Subcutaneous abdominal adipose tissue (tissue), 5 donors: ENCODE data around the gene IREB2.

ENCODE experiments used
- H3K27ac ChIP-seq: one replicate; pipeline ENCODE4 v1.7.0; 2013; ENCODE audit warnings: low read depth, mild to moderate bottlenecking, inconsistent platforms, low read length, moderate library complexity
- H3K27me3 ChIP-seq, 5 donors: one replicate each; pipeline ENCODE4 v1.7.0; 2013; ENCODE audit warnings: low read length in 5 of 5, inconsistent platforms in 1 of 5; ENCODE audit not compliant: control insufficient read depth in 5 of 5, insufficient read depth in 4 of 5
- H3K36me3 ChIP-seq, 5 donors: one replicate each; pipeline ENCODE4 v1.7.0; 2013; ENCODE audit warnings: low read length in 5 of 5; ENCODE audit not compliant: control insufficient read depth in 5 of 5, insufficient read depth in 5 of 5
- H3K4me1 ChIP-seq, 5 donors: one replicate each; pipeline ENCODE4 v1.7.0; 2013; ENCODE audit warnings: low read length in 5 of 5, mild to moderate bottlenecking in 3 of 5, moderate library complexity in 1 of 5; ENCODE audit not compliant: control insufficient read depth in 5 of 5, insufficient read depth in 5 of 5
- H3K4me3 ChIP-seq, 5 donors: one replicate each; pipeline ENCODE4 v1.7.0; 2013; ENCODE audit warnings: low read length in 5 of 5, low read depth in 1 of 5
- H3K9ac ChIP-seq, 5 donors: one replicate each; pipeline ENCODE4 v1.7.0; 2013; ENCODE audit warnings: low read length in 5 of 5, mild to moderate bottlenecking in 4 of 5, moderate library complexity in 3 of 5
- H3K9me3 ChIP-seq, 5 donors: one replicate each; pipeline ENCODE4 v1.7.0; 2013; ENCODE audit warnings: low read length in 5 of 5; ENCODE audit not compliant: control insufficient read depth in 5 of 5
- donor health status: healthy.
- donor health status: healthy.
- donor health status: healthy.
- donor health status: healthy.
- donor health status: healthy.

IREB2 gene

DNA sequence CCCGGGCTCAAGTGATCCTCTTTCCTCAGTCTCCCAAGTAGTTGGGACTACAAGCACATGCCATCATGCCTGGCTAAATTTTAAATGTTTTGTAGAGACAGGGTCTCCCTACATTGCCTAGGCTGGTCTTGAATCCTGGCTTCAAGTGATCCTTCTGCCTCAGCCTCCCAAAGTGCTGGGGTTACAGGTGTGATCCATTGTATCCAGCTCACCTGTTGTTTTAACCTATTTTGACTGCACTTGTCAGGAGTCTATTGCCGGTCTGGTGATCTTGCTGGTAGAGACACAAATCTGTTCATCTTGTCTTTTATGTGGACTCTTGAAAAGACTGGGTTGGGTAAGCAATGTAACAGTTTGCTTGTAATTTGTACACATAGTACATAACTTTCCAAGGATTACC, 7.9 kb downstream of the IREB2 start:
- H3K27ac ChIP-seq, result peak overlapping the region; percentile 89
- H3K9me3 ChIP-seq, result no peaks in the 10 kb centered on the region
- H3K4me1 ChIP-seq, result peaks cover 4 to 67% (median 58%) of the 10 kb centered on the region in 5 donors
- no peaks in the 10 kb centered on the region for H3K27me3 ChIP-seq
- no peak overlapping the region for H3K4me3 ChIP-seq
- H3K9ac ChIP-seq, result peak overlapping the region in 3 of 5 donors; percentile 29 to 89 (median 60)
- H3K36me3 ChIP-seq, result peaks cover 10 to 36% (median 20%) of the 10 kb centered on the region in 5 donors

DNA sequence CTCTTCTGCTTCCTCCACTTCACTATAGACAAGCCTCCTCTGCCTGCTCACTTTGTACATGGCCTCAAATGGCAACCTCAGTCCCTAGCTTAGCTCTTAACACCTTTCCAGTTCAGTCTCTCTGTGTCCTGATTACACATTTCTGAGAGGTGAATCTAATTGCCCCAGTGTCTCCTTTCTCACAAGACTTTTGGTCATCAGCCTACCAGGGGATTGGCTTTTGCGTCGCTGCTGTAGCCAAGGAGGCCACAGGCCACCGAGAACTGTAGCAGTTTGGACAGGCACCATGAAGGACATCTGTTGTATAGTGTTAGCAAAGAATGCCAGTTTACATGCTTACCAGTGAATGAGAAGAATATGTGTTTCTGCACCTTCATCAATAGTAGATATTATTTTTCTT, 8.5 kb downstream of the IREB2 start:
- Histone ChIP-seq H3K9ac (peak overlapping the region in 3 of 5 donors; percentile 45 to 89 (median 60)), H3K27ac (peak overlapping the region; percentile 89), H3K36me3 (peaks cover 6 to 36% (median 20%) of the 10 kb centered on the region in 5 donors), H3K27me3 (no peaks in the 10 kb centered on the region), H3K9me3 (no peaks in the 10 kb centered on the region), H3K4me3 (no peak overlapping the region), H3K4me1 (peaks cover 4 to 63% (median 53%) of the 10 kb centered on the region in 5 donors)

DNA sequence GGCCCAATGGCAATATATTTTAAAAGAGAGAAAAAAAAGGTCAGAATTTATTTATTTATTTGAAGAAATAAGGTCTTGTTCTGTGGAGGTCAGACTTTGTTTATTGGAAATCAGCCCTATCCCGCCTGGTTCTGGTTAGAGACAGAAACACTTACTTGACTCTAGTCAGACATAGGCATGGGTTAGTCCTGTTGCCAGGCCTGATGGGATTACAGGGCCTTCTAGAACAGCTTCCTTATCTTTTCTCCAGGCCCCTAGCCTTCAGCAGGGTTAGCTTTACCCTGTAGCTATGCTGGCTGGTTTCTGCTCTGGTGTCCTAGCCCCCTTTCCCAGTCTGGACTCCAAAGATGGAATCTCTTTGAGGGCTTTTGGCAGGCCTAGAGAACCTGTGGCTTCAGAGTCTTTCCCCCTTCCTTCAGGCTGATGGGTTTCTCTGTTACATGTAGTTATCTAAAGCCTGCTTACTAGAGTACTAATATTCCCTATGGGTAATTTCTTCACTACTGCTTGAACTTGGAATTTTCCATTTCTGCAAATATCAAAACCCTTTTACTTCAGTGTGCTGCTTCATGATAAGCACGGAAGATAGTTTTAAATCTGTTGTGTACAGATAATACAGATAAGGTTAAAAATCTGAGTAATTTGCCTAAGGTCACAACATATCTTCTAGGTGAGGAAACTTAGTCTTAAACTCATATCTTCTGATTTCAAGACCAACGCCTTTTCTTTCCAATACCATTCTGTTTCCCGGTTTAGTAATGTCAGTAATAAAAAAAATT, 10.6 kb downstream of the IREB2 start:
- Histone ChIP-seq H3K27me3 (no peaks in the 10 kb centered on the region), H3K4me3 (peak overlapping the region in 1 of 5 donors; percentile 5), H3K4me1 (peaks cover 4 to 63% (median 56%) of the 10 kb centered on the region in 5 donors), H3K36me3 (peaks cover 3 to 24% (median 18%) of the 10 kb centered on the region in 5 donors), H3K27ac (peak overlapping the region; percentile 89), H3K9me3 (no peaks in the 10 kb centered on the region), H3K9ac (peak overlapping the region in 4 of 5 donors; percentile 55 to 72 (median 60))

DNA sequence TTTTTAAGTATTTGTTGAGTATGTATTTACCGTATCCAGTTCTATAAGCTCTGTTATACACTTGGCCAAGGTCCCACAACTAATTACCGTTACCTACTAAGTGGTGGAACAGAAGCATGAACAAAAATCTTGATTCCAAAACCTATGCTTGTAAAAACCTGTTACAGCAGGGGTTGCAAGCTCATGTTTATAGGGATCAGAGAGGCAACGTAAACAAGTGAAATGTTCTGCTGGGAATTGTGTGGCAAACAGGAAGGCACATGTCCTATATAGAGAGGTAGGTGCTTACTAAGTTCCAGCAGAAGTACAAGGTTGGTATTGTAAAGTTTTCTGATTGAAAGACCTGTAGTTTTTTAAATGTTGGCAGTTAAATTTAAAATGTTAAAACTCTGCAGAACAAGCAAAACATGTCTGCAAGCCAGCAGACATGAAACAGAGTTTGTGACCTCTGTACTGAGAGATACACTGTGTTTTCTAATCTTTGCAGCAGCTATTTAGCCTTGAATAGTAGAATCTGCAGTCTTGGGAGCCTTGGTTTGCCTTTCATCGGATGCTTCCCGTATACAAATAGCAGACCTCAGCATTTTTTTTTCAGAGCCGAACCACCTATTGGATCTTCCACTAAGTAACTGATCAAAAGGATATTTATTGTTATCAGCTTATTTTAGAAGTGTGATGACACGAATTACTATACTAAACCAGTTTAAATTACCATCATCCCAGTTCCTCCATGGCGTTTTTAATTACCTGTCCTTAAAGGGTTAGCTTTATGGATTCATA, 11.4 kb downstream of the IREB2 start:
- Histone ChIP-seq H3K9ac (peak overlapping the region in 4 of 5 donors; percentile 44 to 72 (median 56)), H3K4me1 (peaks cover 4 to 70% (median 62%) of the 10 kb centered on the region in 5 donors), H3K36me3 (peaks cover 3 to 19% (median 14%) of the 10 kb centered on the region in 5 donors), H3K27ac (peak overlapping the region; percentile 89), H3K27me3 (no peaks in the 10 kb centered on the region), H3K4me3 (peak overlapping the region in 2 of 5 donors; percentile 2 to 26), H3K9me3 (no peaks in the 10 kb centered on the region)

DNA sequence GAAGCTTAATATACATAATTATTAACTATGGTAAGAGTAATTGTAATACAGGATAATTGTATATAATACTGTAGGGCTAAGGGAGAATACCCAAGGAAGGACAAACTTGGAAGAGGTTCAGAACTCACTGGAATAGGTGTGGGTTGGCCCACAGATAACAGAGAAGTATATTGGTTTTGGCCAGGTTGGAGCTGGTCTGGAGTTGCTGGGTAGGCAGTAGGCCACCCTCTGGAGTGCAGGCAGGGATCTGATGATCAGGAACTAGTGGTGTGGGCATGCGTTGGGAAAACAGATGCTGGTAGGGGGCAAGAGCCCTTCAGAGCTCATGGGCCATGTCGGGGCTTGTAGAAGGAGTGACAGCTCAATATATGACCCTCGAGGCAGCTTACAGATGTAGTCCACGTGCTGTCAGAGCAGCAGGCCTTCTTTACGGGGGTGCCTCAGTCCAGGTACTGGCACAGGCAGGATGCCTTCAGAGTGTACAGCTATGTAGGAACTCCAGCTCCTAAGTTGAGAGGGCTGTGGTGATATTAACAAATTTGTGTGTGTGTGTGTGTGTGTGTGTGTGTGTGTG, 12.4 kb downstream of the IREB2 start:
- Histone ChIP-seq H3K36me3 (peaks cover 3 to 13% (median 10%) of the 10 kb centered on the region in 5 donors), H3K27me3 (no peaks in the 10 kb centered on the region), H3K27ac (peak overlapping the region; percentile 27), H3K4me3 (no peak overlapping the region), H3K9ac (peak overlapping the region in 1 of 5 donors; percentile 7), H3K9me3 (no peaks in the 10 kb centered on the region), H3K4me1 (peaks cover 4 to 79% (median 72%) of the 10 kb centered on the region in 5 donors)

DNA sequence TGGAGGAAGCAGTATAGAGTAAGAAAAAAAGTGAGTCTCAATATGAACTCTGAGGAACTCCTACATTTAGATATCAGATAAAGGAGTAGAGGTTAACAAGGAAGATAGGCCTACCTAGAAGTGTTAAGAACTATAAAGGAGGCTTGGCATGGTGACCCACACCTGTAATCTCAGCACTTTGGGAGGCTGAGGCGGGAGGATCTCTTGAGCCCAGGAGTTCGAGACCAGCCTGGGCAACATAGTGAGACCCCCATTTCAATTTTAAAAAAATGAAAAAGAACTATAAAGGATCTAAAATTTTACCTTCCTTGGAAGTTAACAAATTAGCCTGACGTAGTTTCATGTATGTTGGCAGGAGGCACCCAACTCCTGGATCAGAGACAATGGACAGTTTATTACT, 14.5 kb downstream of the IREB2 start:
- Histone ChIP-seq H3K4me3 (no peak overlapping the region), H3K4me1 (peaks cover 4 to 82% (median 73%) of the 10 kb centered on the region in 5 donors)

DNA sequence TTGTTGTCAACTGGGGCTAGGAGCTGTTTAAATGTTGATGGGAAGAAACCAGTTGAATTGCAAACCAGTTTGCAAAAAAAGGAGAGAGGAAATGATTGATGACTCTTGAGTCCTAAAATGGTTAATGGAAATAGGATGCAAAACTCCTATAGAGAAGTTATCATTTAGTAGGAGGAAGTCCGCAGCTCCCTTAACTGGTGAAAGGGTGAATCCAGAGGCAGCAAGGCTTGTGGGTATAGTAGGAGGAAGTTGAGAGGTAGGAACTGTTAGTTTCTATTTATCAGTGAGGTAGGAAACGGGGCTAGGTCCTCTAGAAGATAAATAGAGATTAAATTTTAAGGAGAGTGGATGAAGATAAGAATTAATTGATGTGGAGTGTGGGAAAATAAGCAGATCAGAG, 15.4 kb downstream of the IREB2 start:
- Histone ChIP-seq H3K27me3 (no peaks in the 10 kb centered on the region), H3K4me1 (peaks cover 4 to 78% (median 67%) of the 10 kb centered on the region in 5 donors), H3K9ac (no peak overlapping the region), H3K36me3 (no peaks in the 10 kb centered on the region), H3K9me3 (no peaks in the 10 kb centered on the region), H3K4me3 (no peak overlapping the region), H3K27ac (no peak overlapping the region)

More for the DNA sequence above, 14.5 kb downstream of the IREB2 start:
- peaks cover 0 to 2% (median 0%) of the 10 kb centered on the region in 5 donors for H3K36me3 ChIP-seq
- H3K9ac ChIP-seq, result no peak overlapping the region
- no peak overlapping the region for H3K27ac ChIP-seq
- no peaks in the 10 kb centered on the region for H3K27me3 ChIP-seq
- no peaks in the 10 kb centered on the region for H3K9me3 ChIP-seq

DNA sequence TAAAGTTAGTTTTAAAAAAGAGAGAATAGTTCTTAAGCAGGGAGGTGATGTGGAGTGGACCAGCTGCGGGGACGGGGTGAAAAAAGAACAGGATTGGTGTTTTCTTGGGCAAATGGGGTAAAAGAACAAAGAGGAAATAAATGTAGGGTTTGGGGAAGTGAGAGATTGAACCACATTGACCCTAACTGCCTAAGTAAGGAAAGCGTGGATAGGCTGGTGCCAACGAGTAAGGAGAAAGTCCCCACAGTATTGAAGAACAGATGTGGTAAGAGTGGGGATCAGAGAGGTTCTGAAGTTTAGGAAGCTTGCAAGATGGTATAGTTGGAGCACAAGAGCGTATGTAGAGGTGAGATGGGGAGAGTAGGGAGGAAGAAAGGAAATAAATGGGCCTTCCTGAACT, 17.0 kb downstream of the IREB2 start:
- Histone ChIP-seq H3K36me3 (peaks cover 0 to 2% (median 0%) of the 10 kb centered on the region in 5 donors), H3K4me3 (no peak overlapping the region), H3K9me3 (no peaks in the 10 kb centered on the region), H3K4me1 (peaks cover 0 to 63% (median 53%) of the 10 kb centered on the region in 5 donors), H3K27me3 (no peaks in the 10 kb centered on the region), H3K27ac (peak overlapping the region; percentile 83), H3K9ac (peak overlapping the region in 2 of 5 donors; percentile 12 to 52)

DNA sequence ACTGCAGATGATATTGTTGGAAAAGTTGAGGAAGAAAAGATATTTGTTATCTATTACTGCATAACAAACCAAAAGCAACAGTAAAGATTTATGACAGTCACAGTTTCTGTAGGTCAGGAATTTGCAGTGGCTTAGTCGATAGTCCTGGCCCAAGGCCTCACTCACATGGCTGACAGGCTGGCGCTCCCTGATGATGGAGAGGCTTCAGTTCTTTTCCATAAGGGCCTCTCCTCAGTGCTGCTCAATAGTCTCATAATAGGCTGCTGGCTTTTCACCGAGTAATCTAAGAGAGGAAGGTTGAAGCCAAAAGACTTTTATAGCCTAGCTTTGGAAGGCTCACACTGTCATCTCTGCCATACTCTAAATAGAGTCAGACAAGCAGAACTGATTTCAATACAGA, 17.7 kb downstream of the IREB2 start:
- no peaks in the 10 kb centered on the region for H3K9me3 ChIP-seq
- H3K4me3 ChIP-seq, result no peak overlapping the region
- peaks cover 0 to 55% (median 46%) of the 10 kb centered on the region in 5 donors for H3K4me1 ChIP-seq
- peak overlapping the region in 1 of 5 donors; percentile 52 for H3K9ac ChIP-seq
- H3K27me3 ChIP-seq, result no peaks in the 10 kb centered on the region
- H3K27ac ChIP-seq, result peak overlapping the region; percentile 83
- peaks cover 0 to 2% (median 0%) of the 10 kb centered on the region in 5 donors for H3K36me3 ChIP-seq
